OCI-LY3 (cell line): ENCODE results near the gene TH.

Experiments
- H2AFZ ChIP-seq: fragments of 200-600, 300-600 bp; shearing (Covaris generic); 2 replicates; pipeline ENCODE4 v1.6.0; 2014; ENCODE audit warnings: antibody characterized with exemption, low read depth, low read length
- H3K27ac ChIP-seq: fragments of 200-600, 300-600 bp; sonication (generic); 2 replicates; pipeline ENCODE4 v1.5.1; 2014; ENCODE audit warnings: mild to moderate bottlenecking, low read length, moderate library complexity, mixed read lengths
- H3K27me3 ChIP-seq: fragments of 200-600, 300-600 bp; sonication (generic); 2 replicates; pipeline ENCODE4 v1.6.1; 2014; ENCODE audit warnings: low read depth, low read length, mixed read lengths
- H3K36me3 ChIP-seq: fragments of 200-600, 300-600 bp; sonication (generic); replicated peaks from 2 replicates; pipeline ENCODE3; 2014; ENCODE audit warnings: low read depth, low read length, mixed read lengths
- H3K4me1 ChIP-seq: fragments of 300-600, 200-600 bp; sonication (generic); 2 replicates; pipeline ENCODE4 v1.6.1; 2014; ENCODE audit warnings: low read length, mixed read lengths
- H3K4me2 ChIP-seq: fragments of 200-600, 300-600 bp; sonication (generic); 2 replicates; pipeline ENCODE4 v1.6.1; 2014; ENCODE audit warnings: low read length, mixed read lengths
- H3K4me3 ChIP-seq: fragments of 300-600, 200-600 bp; sonication (generic); 2 replicates; pipeline ENCODE4 v1.5.1; 2014; ENCODE audit warnings: antibody characterized with exemption, mild to moderate bottlenecking, low read length, moderate library complexity
- H3K79me2 ChIP-seq: fragments of 300-600, 200-600 bp; shearing (Covaris generic); 2 replicates; pipeline ENCODE4 v1.6.1; 2014; ENCODE audit warnings: mild to moderate bottlenecking, low read length, mixed read lengths
- H3K9ac ChIP-seq: fragments of 300-600, 200-600 bp; shearing (Covaris generic); 2 replicates; pipeline ENCODE4 v1.6.0; 2014; ENCODE audit warnings: mild to moderate bottlenecking, low read length, moderate library complexity
- H3K9me3 ChIP-seq: fragments of 200-600, 300-600 bp; shearing (Covaris generic); 2 replicates; pipeline ENCODE4 v1.6.1; 2014; ENCODE audit warnings: low read length, mixed read lengths; ENCODE audit not compliant: insufficient read depth
- H4K20me1 ChIP-seq: fragments of 200-600, 300-600 bp; sonication (generic); 2 replicates; pipeline ENCODE4 v1.6.1; 2016; ENCODE audit warnings: low read length, mixed read lengths; ENCODE audit not compliant: insufficient read depth
- CTCF ChIP-seq: fragments of 200-600, 300-600 bp; sonication (generic); IDR thresholded peaks from 2 replicates; pipeline ENCODE4 v1.5.1; 2014; ENCODE audit warnings: antibody characterized with exemption, low read length, low read depth
- EZH2phosphoT487 ChIP-seq: fragments of 200-600 bp; shearing (Covaris generic); IDR thresholded peaks from 2 replicates; pipeline ENCODE4 v1.6.1; 2018; ENCODE audit warnings: antibody characterized with exemption, mixed run types, low read depth

Gene TH

GRCh38 chr11:2177076-2177475 lies 5.5 kb upstream of the TH start:
- no peaks in the 10 kb centered on the region for H3K36me3 ChIP-seq
- H3K27ac ChIP-seq, result no peak overlapping the region
- no peak overlapping the region for H2AFZ ChIP-seq
- H3K4me2 ChIP-seq, result no peak overlapping the region
- no peaks in the 10 kb centered on the region for H4K20me1 ChIP-seq
- H3K9me3 ChIP-seq, result no peaks in the 10 kb centered on the region
- no peaks in the 10 kb centered on the region for H3K4me1 ChIP-seq
- H3K79me2 ChIP-seq, result no peaks in the 10 kb centered on the region
- TF ChIP-seq EZH2phosphoT487 (no peak), CTCF (no peak)
- H3K27me3 ChIP-seq, result no peaks in the 10 kb centered on the region
- H3K4me3 ChIP-seq, result no peak overlapping the region
- no peak overlapping the region for H3K9ac ChIP-seq

- Histone ChIP-seq H3K4me1 (no peaks in the 10 kb centered on the region), H3K36me3 (no peaks in the 10 kb centered on the region), H3K27ac (no peak overlapping the region), H3K9me3 (no peaks in the 10 kb centered on the region), H3K79me2 (no peaks in the 10 kb centered on the region), H4K20me1 (no peaks in the 10 kb centered on the region), H3K4me2 (no peak overlapping the region), H2AFZ (no peak overlapping the region), H3K27me3 (no peaks in the 10 kb centered on the region), H3K4me3 (no peak overlapping the region), H3K9ac (no peak overlapping the region)
- TF ChIP-seq EZH2phosphoT487, result no peak
- no peak for TF ChIP-seq CTCF
These were observed 4.8 kb upstream of the TH start for GRCh38 chr11:2176389-2176900.

DNA sequence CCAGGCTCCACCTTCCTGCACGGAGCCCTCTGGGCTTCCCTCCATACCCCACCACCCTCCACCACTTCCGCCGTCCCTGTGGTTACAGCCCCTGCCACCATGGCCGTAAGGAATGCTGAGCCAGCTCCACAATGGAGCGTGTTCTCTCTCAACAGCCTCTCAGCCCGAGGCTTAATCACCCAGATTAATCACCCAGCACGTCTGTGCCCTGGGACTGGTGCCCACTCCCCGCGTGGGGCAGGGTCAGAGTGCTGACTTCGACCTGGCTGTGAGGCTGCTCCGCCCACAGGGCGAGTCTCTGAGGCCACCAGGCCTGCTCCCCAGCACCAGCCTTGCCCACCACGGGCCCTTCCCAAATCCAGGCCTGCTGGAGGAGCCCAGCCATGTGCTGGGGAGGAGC lies 4.0 kb upstream of the TH start:
- Histone ChIP-seq H3K27me3 (no peaks in the 10 kb centered on the region), H3K4me2 (no peak overlapping the region), H2AFZ (no peak overlapping the region), H3K36me3 (no peaks in the 10 kb centered on the region), H3K4me3 (no peak overlapping the region), H4K20me1 (no peaks in the 10 kb centered on the region), H3K4me1 (no peaks in the 10 kb centered on the region), H3K9me3 (no peaks in the 10 kb centered on the region), H3K79me2 (no peaks in the 10 kb centered on the region), H3K27ac (no peak overlapping the region), H3K9ac (no peak overlapping the region)
- TF ChIP-seq EZH2phosphoT487, result no peak
- no peak for TF ChIP-seq CTCF

- Histone ChIP-seq H3K79me2 (no peaks in the 10 kb centered on the region), H3K27ac (no peak overlapping the region), H3K9ac (no peak overlapping the region), H3K4me3 (no peak overlapping the region), H3K4me2 (no peak overlapping the region), H3K9me3 (no peaks in the 10 kb centered on the region), H3K36me3 (no peaks in the 10 kb centered on the region), H3K4me1 (no peaks in the 10 kb centered on the region), H4K20me1 (no peaks in the 10 kb centered on the region), H2AFZ (no peak overlapping the region), H3K27me3 (no peaks in the 10 kb centered on the region)
- TF ChIP-seq CTCF, result no peak
These were observed 2.7 kb upstream of the TH start for GRCh38 chr11:2174361-2174760.
